NCI-H146 (cell line): ENCODE results near the gene NDOR1.

Experiments used
- DNase-seq: peaks from one replicate; lab custom pipeline; 2025; lab: John Stamatoyannopoulos, UW

The NDOR1 gene

GRCh38 chr9:137243626-137244485, 38.4 kb downstream of the NDOR1 start:
- no peak for DNase-seq

GRCh38 chr9:137244486-137245449, 39.3 kb downstream of the NDOR1 start:
- DNase-seq, result no peak

GRCh38 chr9:137245450-137246421, 40.2 kb downstream of the NDOR1 start:
- peak; percentile 33 for DNase-seq

GRCh38 chr9:137247135-137247915, 41.8 kb downstream of the NDOR1 start:
- DNase-seq, result no peak

GRCh38 chr9:137247916-137248175, 42.3 kb downstream of the NDOR1 start:
- no peak for DNase-seq

GRCh38 chr9:137250329-137251193, 45.1 kb downstream of the NDOR1 start:
- DNase-seq, result no peak

GRCh38 chr9:137251194-137251461, 45.6 kb downstream of the NDOR1 start, which contains the start of gene STPG3:
STPG3 (plus strand) TSS chr9:137251286; CDS start chr9:137251287, 1 bp downstream.
- DNase-seq, result no peak

GRCh38 chr9:137251490-137252268, 46.2 kb downstream of the NDOR1 start:
- no peak for DNase-seq

GRCh38 chr9:137252555-137253506, 47.3 kb downstream of the NDOR1 start:
- DNase-seq, result peak; percentile 43

GRCh38 chr9:137253717-137254623, 48.5 kb downstream of the NDOR1 start:
- peak; percentile 37 for DNase-seq

- peak; percentile 80 for DNase-seq
Measured at GRCh38 chr9:137254624-137255447, 49.3 kb downstream of the NDOR1 start, which contains the start of gene NELFB. NELFB (plus strand) TSS chr9:137255327.

GRCh38 chr9:137255448-137256114, 50.1 kb downstream of the NDOR1 start:
- DNase-seq, result peak; percentile 60

GRCh38 chr9:137256362-137256761, 50.9 kb downstream of the NDOR1 start:
- DNase-seq, result no peak

GRCh38 chr9:137256856-137257255, 51.4 kb downstream of the NDOR1 start:
- DNase-seq, result no peak

GRCh38 chr9:137262173-137262908, 56.8 kb downstream of the NDOR1 start:
- DNase-seq, result peak; percentile 10
